Effector memory CD4-positive, alpha-beta T cell (primary cell): Measurements from ENCODE around the gene TMEM121B.

Source experiments
- DNase-seq, 3 donors: peaks; one replicate each; pipeline ENCODE4 v3.0.0-alpha.2; 2020
- H3K27ac ChIP-seq: 2 replicates; pipeline ENCODE4 v1.7.0; 2013; ENCODE audit warnings: mild to moderate bottlenecking, low read length, moderate library complexity; ENCODE audit not compliant: insufficient read depth, poor library complexity, severe bottlenecking
- H3K27me3 ChIP-seq: replicated peaks from 2 replicates; pipeline ENCODE4 v1.7.0; 2013; ENCODE audit warnings: mild to moderate bottlenecking, low read length; ENCODE audit not compliant: insufficient read depth, control insufficient read depth, poor library complexity, severe bottlenecking
- H3K36me3 ChIP-seq: 2 replicates; pipeline ENCODE4 v1.7.0; 2013; ENCODE audit warnings: mild to moderate bottlenecking, low read length, moderate library complexity; ENCODE audit not compliant: control insufficient read depth, insufficient read depth
- H3K4me1 ChIP-seq: 2 replicates; pipeline ENCODE4 v1.7.0; 2013; ENCODE audit warnings: low read length, mild to moderate bottlenecking; ENCODE audit not compliant: control insufficient read depth, insufficient read depth, poor library complexity, severe bottlenecking
- H3K4me3 ChIP-seq: 2 replicates; pipeline ENCODE4 v1.7.0; 2013; ENCODE audit warnings: low read length, low read depth, mild to moderate bottlenecking; ENCODE audit not compliant: insufficient read depth, poor library complexity, severe bottlenecking
- H3K9me3 ChIP-seq: 2 replicates; pipeline ENCODE4 v1.7.0; 2013; ENCODE audit warnings: mild to moderate bottlenecking, low read length, moderate library complexity; ENCODE audit not compliant: control insufficient read depth

The TMEM121B gene

DNA sequence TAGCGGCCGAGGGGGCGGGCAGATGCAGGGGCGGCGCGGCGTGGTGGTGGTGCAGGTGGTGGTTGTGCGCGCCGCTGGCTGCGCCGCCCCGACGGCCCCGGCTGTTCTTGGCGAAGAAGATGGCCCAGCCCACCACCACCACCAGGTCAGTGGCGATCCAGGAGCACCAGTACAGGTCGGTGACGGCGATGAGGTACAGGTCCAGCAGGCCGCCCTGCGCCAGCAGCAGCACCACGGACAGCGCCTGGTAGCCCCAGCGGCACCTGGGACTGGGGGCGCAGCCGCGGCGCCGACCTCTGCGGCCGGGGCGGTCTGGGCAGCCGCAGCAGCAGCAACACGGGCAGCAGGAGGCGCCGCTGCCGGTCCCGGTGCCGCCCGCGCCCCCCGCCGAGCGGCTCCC is 879 bp downstream of the TMEM121B start:
- Histone ChIP-seq H3K27ac (no peak overlapping the region), H3K4me3 (peak overlapping the region; percentile 51), H3K36me3 (no peaks in the 10 kb centered on the region), H3K9me3 (no peaks in the 10 kb centered on the region), H3K27me3 (peaks cover 10% of the 10 kb centered on the region), H3K4me1 (peaks cover 51% of the 10 kb centered on the region)
- DNase-seq, result peak; percentile 12 to 37 (median 20)

DNA sequence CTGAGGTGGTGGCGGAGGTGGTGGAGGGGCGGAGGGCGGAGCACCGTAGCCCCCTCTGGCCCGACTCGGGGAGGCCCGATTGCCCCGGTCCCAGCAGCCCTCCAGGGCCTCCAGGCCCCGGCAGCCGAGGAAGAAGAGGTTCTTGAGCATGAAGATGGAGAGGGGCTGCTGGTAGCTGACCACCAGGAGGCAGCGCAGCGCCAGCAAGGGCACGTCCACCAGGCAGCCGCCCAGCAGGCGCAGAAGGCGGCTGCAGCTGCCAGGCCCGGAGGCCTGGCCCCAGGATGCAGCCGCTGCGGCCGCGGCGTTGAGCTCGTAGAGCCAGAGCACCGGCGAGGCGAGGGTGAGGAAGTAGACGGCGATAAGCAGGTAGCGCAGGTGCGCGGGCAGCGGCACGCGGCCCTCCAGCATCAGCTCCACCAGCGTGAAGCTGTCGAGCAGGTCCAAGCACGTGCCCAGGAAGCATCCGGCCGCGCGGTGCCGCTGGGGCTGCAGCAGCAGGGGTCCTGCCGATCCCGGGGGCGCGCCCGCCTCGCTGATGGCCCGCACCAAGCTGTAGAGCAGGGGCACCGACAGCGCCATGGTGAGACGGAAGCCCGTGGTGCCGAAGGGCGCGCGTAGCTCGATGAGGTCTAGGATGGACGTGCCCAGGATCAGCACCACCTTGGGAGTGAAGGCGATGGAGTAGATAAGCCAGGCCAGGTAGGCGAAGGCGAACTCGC is 1.5 kb downstream of the TMEM121B start:
- H3K9me3 ChIP-seq, result no peaks in the 10 kb centered on the region
- no peak overlapping the region for H3K4me3 ChIP-seq
- H3K36me3 ChIP-seq, result no peaks in the 10 kb centered on the region
- peaks cover 10% of the 10 kb centered on the region for H3K27me3 ChIP-seq
- H3K27ac ChIP-seq, result no peak overlapping the region
- peaks cover 51% of the 10 kb centered on the region for H3K4me1 ChIP-seq
- DNase-seq, result no peak

DNA sequence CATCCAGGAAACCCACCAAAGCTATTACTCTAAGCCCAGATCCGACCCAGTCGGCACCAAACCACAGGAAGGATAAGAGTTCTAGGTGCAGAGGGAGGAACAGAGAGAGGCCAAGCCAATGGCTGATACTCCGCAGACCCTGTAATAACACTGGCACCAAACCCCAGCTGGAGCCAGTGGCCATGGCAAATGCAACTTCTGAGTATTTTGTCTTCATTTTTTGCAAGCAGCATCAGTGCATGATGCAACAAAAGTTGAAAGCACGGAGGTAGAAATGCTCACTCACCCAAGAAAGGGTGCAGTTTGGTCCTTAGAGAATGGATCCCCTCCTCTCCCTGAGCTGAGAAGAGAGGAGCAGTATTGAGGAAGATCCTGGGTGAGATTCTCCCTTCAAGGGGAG is 2.8 kb downstream of the TMEM121B start:
- Histone ChIP-seq H3K9me3 (no peaks in the 10 kb centered on the region), H3K4me3 (no peak overlapping the region), H3K4me1 (peaks cover 51% of the 10 kb centered on the region), H3K27ac (peak overlapping the region; percentile 15), H3K27me3 (peaks cover 10% of the 10 kb centered on the region), H3K36me3 (no peaks in the 10 kb centered on the region)
- no peak for DNase-seq

- Histone ChIP-seq H3K27me3 (peaks cover 10% of the 10 kb centered on the region), H3K27ac (peak overlapping the region; percentile 15), H3K4me1 (peaks cover 51% of the 10 kb centered on the region), H3K4me3 (no peak overlapping the region), H3K36me3 (no peaks in the 10 kb centered on the region), H3K9me3 (no peaks in the 10 kb centered on the region)
- no peak for DNase-seq
Observed at GRCh38 chr22:17117890-17118289, 3.3 kb downstream of the TMEM121B start.

- H3K4me3 ChIP-seq, result no peak overlapping the region
- DNase-seq, result no peak
- peaks cover 51% of the 10 kb centered on the region for H3K4me1 ChIP-seq
Observed at GRCh38 chr22:17117400-17117799, 3.8 kb downstream of the TMEM121B start.

DNA sequence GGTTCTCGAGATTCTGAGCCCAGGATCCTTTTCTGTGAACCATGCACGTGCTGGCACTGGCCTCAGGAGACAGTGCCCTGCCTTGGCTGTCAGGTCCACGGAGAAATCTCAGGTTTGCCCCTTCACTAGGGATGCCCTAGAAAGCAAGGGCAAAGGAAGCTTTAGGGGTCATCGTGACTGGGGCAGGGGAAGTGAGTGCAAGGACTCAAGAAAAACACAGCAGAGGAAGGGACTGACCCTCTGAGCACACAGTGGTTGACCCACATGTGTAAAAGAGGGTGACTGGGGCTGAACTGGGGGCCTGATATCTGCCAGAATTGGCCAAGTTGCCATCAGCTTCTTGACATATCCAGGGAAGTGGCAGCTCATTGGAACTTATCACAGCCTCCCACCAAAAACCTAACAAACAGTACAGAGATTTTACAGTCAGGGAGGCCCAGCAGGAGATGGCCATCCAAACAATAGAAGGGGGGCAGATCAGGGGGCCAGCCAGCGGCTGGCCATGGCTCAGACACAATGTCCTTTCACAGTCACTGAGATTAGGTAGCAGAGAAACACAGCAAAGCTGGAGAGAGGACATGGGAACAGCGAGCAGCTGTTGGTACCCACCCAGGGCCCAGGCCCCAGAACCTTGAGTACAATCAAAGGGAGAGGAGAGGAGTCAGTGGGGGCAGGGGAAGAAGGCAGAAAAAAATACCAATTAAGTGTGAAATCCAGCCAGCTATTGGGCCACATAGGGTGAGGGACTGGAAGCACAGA is 4.4 kb downstream of the TMEM121B start:
- Histone ChIP-seq H3K4me3 (no peak overlapping the region), H3K9me3 (no peaks in the 10 kb centered on the region), H3K27ac (peak overlapping the region; percentile 20), H3K27me3 (peaks cover 5% of the 10 kb centered on the region), H3K4me1 (peaks cover 49% of the 10 kb centered on the region), H3K36me3 (no peaks in the 10 kb centered on the region)
- DNase-seq, result no peak

More at GRCh38 chr22:17117400-17117799, 3.8 kb downstream of the TMEM121B start:
- Histone ChIP-seq H3K36me3 (no peaks in the 10 kb centered on the region), H3K27me3 (peaks cover 10% of the 10 kb centered on the region), H3K27ac (no peak overlapping the region), H3K9me3 (no peaks in the 10 kb centered on the region)

GRCh38 chr22:17115945-17116565 is 5.1 kb downstream of the TMEM121B start:
- Histone ChIP-seq H3K27me3 (no peaks in the 10 kb centered on the region), H3K4me3 (no peak overlapping the region), H3K36me3 (no peaks in the 10 kb centered on the region), H3K27ac (peak overlapping the region; percentile 20), H3K4me1 (peaks cover 44% of the 10 kb centered on the region), H3K9me3 (no peaks in the 10 kb centered on the region)
- DNase-seq, result no peak

DNA sequence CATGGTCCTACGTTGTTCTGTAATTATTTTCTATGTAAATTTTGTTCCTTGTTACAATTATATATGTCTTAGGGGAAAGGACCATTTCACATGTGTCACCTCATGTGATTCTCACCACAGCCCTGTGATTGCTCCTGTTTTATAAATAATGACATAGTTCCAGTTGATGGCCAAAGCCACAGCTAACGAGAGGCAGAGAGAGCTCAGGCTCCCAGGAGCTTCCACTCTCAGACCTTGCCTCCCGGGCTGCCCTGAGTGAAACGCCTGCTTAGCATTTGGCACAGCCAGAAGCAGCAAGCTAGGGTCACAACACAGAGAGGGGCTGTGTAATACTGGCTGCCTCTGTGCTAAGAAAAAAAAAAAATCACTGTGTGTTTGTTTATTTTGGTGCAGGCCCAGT is 5.9 kb downstream of the TMEM121B start:
- no peaks in the 10 kb centered on the region for H3K36me3 ChIP-seq
- H3K4me3 ChIP-seq, result no peak overlapping the region
- no peaks in the 10 kb centered on the region for H3K27me3 ChIP-seq
- H3K27ac ChIP-seq, result no peak overlapping the region
- no peaks in the 10 kb centered on the region for H3K9me3 ChIP-seq
- DNase-seq, result no peak
- H3K4me1 ChIP-seq, result peaks cover 42% of the 10 kb centered on the region

DNA sequence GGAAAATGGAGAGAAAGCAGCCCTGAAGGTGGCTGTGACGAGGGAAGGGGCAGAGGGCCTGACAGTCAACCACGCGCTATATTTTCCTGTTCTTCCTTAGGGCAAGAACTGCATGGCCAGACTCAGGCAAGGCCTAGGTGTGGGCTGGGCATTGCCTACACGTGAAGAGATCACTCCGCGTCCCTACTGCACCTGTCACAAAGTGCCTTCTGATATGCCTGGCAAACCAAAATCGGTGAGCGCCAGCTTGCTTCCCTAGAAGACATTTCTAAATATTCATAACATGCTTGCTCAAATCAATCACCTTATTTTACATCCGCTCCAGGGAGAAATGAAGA is 6.3 kb downstream of the TMEM121B start:
- no peaks in the 10 kb centered on the region for H3K9me3 ChIP-seq
- DNase-seq, result no peak
- no peak overlapping the region for H3K4me3 ChIP-seq
- H3K27me3 ChIP-seq, result no peaks in the 10 kb centered on the region
- H3K4me1 ChIP-seq, result peaks cover 40% of the 10 kb centered on the region
- peaks cover 2% of the 10 kb centered on the region for H3K36me3 ChIP-seq
- no peak overlapping the region for H3K27ac ChIP-seq
